B cell (primary cell): ENCODE measurements around the gene AGPAT1. TPM values are rescaled to one million over a fixed set of nuclear protein-coding genes. Genes with fewer than 3 reads are reported as not detected.

Experiments
- ATAC-seq: fragments of 200-7000 bp; cut with Tn5 transposase; one replicate; pipeline ENCODE4 v1.10.0; 2021; ENCODE audit warnings: low read depth, mild to moderate bottlenecking, moderate number of reproducible peaks, moderate library complexity
- CTCF ChIA-PET: fragments of 350-600 bp; sonication (Branson Sonifier 250); formaldehyde crosslinking; loops from one replicate; lab custom pipeline; 2021; ENCODE audit warnings: antibody characterized with exemption, inconsistent platforms; lab: Charles Lee
- POLR2A ChIA-PET: fragments of 350-600 bp; sonication (Branson Sonifier 250); formaldehyde crosslinking; loops from one replicate; lab custom pipeline; 2021; ENCODE audit warnings: antibody characterized with exemption; lab: Charles Lee
- DNase-seq: peaks from one replicate; pipeline ENCODE4 v3.0.0; 2013
- H2AFZ ChIP-seq: 2 replicates; pipeline ENCODE4 v1.6.1; 2012; ENCODE audit warnings: mild to moderate bottlenecking, low read depth, low read length; ENCODE audit not compliant: insufficient read depth, poor library complexity, severe bottlenecking
- H3K27ac ChIP-seq, 2 donors: 1 replicate in 1 of 2; 2 replicates in 1 of 2; pipeline ENCODE4 v1.5.1; 2012 to 2013; ENCODE audit warnings: low read length in 2 of 2, mild to moderate bottlenecking in 2 of 2, moderate library complexity in 1 of 2
- H3K27me3 ChIP-seq, 4 experiments: fragments of 200-600 bp in 1 of 4; sonication (generic) in 1 of 4; replicated peaks in 1 of 4; 1 replicate in 2 of 4; 2 replicates in 2 of 4; pipeline versions ENCODE4 v1.6.1 to v1.7.0; 2013 to 2016; ENCODE audit warnings: low read length in 3 of 4, mild to moderate bottlenecking in 2 of 4, mixed read lengths in 1 of 4, moderate library complexity in 1 of 4; ENCODE audit not compliant: insufficient read depth in 4 of 4, control insufficient read depth in 3 of 4; ENCODE audit errors: control extremely low read depth in 1 of 4
- H3K36me3 ChIP-seq, 2 experiments: replicated peaks in 1 of 2; 1 replicate in 1 of 2; 2 replicates in 1 of 2; pipeline versions ENCODE4 v1.6.1 to v1.7.1; 2013; ENCODE audit warnings: low read length in 1 of 2; ENCODE audit not compliant: insufficient read depth in 2 of 2, control insufficient read depth in 1 of 2; ENCODE audit errors: control extremely low read depth in 1 of 2, extremely low read depth in 1 of 2
- H3K4me1 ChIP-seq, 2 donors: fragments of 200-600 bp in 1 of 2; sonication (generic) in 1 of 2; 1 replicate in 1 of 2; 2 replicates in 1 of 2; pipeline versions ENCODE4 v1.5.1 to v1.6.1; 2013 to 2017; ENCODE audit warnings: low read length in 2 of 2; ENCODE audit not compliant: control insufficient read depth in 2 of 2, insufficient read depth in 2 of 2
- H3K4me2 ChIP-seq: replicated peaks from 2 replicates; pipeline ENCODE3; 2012; ENCODE audit warnings: mild to moderate bottlenecking, low read depth, low read length; ENCODE audit not compliant: poor library complexity, severe bottlenecking
- H3K4me3 ChIP-seq, 5 experiments: fragments of 200-600 bp in 1 of 5; sonication (generic) in 1 of 5; 1 replicate in 3 of 5; 2 replicates in 2 of 5; pipeline versions ENCODE4 v1.5.1 to v1.7.0; 2011 to 2016; ENCODE audit warnings: low read length in 4 of 5, mild to moderate bottlenecking in 4 of 5, low read depth in 2 of 5, control low read depth in 1 of 5, moderate library complexity in 1 of 5; ENCODE audit not compliant: insufficient read depth in 1 of 5; ENCODE audit errors: control extremely low read depth in 1 of 5, extremely low read depth in 1 of 5
- H3K79me2 ChIP-seq: fragments of 200-600 bp; sonication (generic); one replicate; pipeline ENCODE4 v1.6.0; 2016; ENCODE audit warnings: low read length; ENCODE audit not compliant: control insufficient read depth, insufficient read depth
- H3K9ac ChIP-seq: fragments of 200-600 bp; sonication (generic); 2 replicates; pipeline ENCODE4 v1.6.1; 2017; ENCODE audit warnings: mild to moderate bottlenecking, low read length, moderate library complexity
- H3K9me3 ChIP-seq, 3 donors: one replicate each; pipeline versions ENCODE4 v1.6.1 to v1.7.1; 2013; ENCODE audit warnings: low read length in 2 of 3; ENCODE audit not compliant: control insufficient read depth in 2 of 3, insufficient read depth in 1 of 3; ENCODE audit errors: control extremely low read depth in 1 of 3
- H4K20me1 ChIP-seq: 2 replicates; pipeline ENCODE4 v1.6.0; 2012; ENCODE audit warnings: mild to moderate bottlenecking, low read length; ENCODE audit not compliant: insufficient read depth, control insufficient read depth, poor library complexity, severe bottlenecking
- H3K27ac Mint-ChIP-seq: one replicate; pipeline ENCODE4 v1.8.0; 2021; ENCODE audit warnings: mixed read lengths
- H3K27me3 Mint-ChIP-seq: one replicate; pipeline ENCODE4 v1.8.0; 2021; ENCODE audit warnings: mixed read lengths
- H3K4me1 Mint-ChIP-seq: one replicate; pipeline ENCODE4 v1.8.0; 2021; ENCODE audit warnings: mixed read lengths
- H3K4me3 Mint-ChIP-seq: one replicate; pipeline ENCODE4 v1.8.0; 2021; ENCODE audit warnings: mixed read lengths
- H3K9me3 Mint-ChIP-seq: one replicate; pipeline ENCODE4 v1.8.0; 2022; ENCODE audit warnings: mixed read lengths; ENCODE audit not compliant: insufficient read depth
- CTCF ChIP-seq: fragments of 200-600 bp; IDR thresholded peaks from one replicate; pipeline ENCODE4 v1.8.0; 2022; ENCODE audit warnings: antibody characterized with exemption, mild to moderate bottlenecking
- EZH2 ChIP-seq: IDR thresholded peaks from 2 replicates; pipeline ENCODE4 v1.6.1; 2012; ENCODE audit warnings: borderline replicate concordance, low read depth, mild to moderate bottlenecking, moderate library complexity, low read length; ENCODE audit not compliant: insufficient read depth, poor library complexity, severe bottlenecking
- WGBS: methylation state at CpG from one replicate; pipeline ENCODE4 v1.1.5; 2013; ENCODE audit warnings: missing lambda C conversion rate; ENCODE audit not compliant: insufficient coverage; 5-methylcytosine and 5-hydroxymethylcytosine counted together
- intact Hi-C: fragments of 100-400 bp; cut with micrococcal nuclease; formaldehyde crosslinking; loops from one replicate; pipeline ENCODE4 v1.10.0; 2022
- polyA plus RNA-seq: library from polyadenylated mRNA; depleted of rRNA; stranded (reverse); fragments of >200 nt; gene quantifications from 2 replicates; pipeline ENCODE4 v1.2.3, GENCODE V29; 2012
- total RNA-seq, 2 donors: library from RNA; stranded (reverse); fragments of 120-200 nt in 1 of 2; gene quantifications; 1 replicate in 1 of 2; 2 replicates in 1 of 2; pipeline versions ENCODE4 v1.2.3 to v1.2.4, GENCODE V29; 2013 to 2022

AGPAT1 gene
- total and polyA plus RNA-seq, 2 donors (not counting 1 experiment from before 2014, with no cell fraction given), result 29.8 to 37.1 TPM

GRCh38 chr6:32156891-32157290 lies 19.0 kb downstream of the AGPAT1 start:
- Histone ChIP-seq H3K9ac (no peak overlapping the region), H3K4me1 (peaks cover 17 to 27% of the 10 kb centered on the region in 2 donors), H3K4me2 (no peak overlapping the region), H4K20me1 (no peaks in the 10 kb centered on the region), H3K36me3 (no peaks in the 10 kb centered on the region), H3K79me2 (no peaks in the 10 kb centered on the region), H3K27ac (no peak overlapping the region), H3K27me3 (peaks cover 0 to 26% (median 5%) of the 10 kb centered on the region in 4 experiments), H2AFZ (no peak overlapping the region), H3K9me3 (no peaks in the 10 kb centered on the region), H3K4me3 (no peak overlapping the region)
- Mint-ChIP-seq H3K27me3 (peaks cover 14% of the 10 kb centered on the region), H3K9me3 (no peaks in the 10 kb centered on the region), H3K27ac (no peak overlapping the region), H3K4me3 (no peak overlapping the region), H3K4me1 (peaks cover 30% of the 10 kb centered on the region)
- ChIA-PET POLR2A (no interaction called here), CTCF (no interaction called here)
- TF ChIP-seq EZH2 (no peak), CTCF (no peak)
- intact Hi-C loops, result loop anchor here (10.0 kb wide), 1 partner anchor 112 kb away; no protein-coding TSS in a partner anchor
- DNase-seq, result no peak
- no peak for ATAC-seq
- 93% methylated on average over 4 of the region's 9 CpGs for WGBS

GRCh38 chr6:32154514-32155161 lies 21.2 kb downstream of the AGPAT1 start:
- intact Hi-C loops, result loop anchor here (1.0 to 10.0 kb wide), 7 partner anchors 24 to 608 kb away; partner anchors contain the start of genes ATP6V1G2, FKBPL, NFKBIL1 and RNF5
- TF ChIP-seq EZH2 (no peak), CTCF (peak; percentile 64)
- H3K36me3 ChIP-seq, result no peaks in the 10 kb centered on the region
- H3K9me3 ChIP-seq, result peaks cover 0 to 4% (median 0%) of the 10 kb centered on the region in 3 donors
- peak overlapping the region; percentile 89 for H3K4me2 ChIP-seq
- peaks cover 44% of the 10 kb centered on the region for H3K4me1 Mint-ChIP-seq
- POLR2A ChIA-PET, result interaction anchor here (1.0 to 1.3 kb wide), 2 partner anchors 23 to 35 kb away, joined by 3 to 6 read pairs; partner anchors contain the start of gene PBX2
- peak; percentile 87 for ATAC-seq
- H3K79me2 ChIP-seq, result no peaks in the 10 kb centered on the region
- H3K27me3 ChIP-seq, result peaks cover 0 to 46% (median 15%) of the 10 kb centered on the region in 4 experiments
- H4K20me1 ChIP-seq, result no peaks in the 10 kb centered on the region
- no peak overlapping the region for H3K27ac ChIP-seq
- H3K27me3 Mint-ChIP-seq, result peaks cover 30% of the 10 kb centered on the region
- H3K27ac Mint-ChIP-seq, result peak overlapping the region; percentile 58
- DNase-seq, result peak; percentile 86
- peak overlapping the region; percentile 59 to 75 (median 68) for H3K4me3 ChIP-seq
- peak overlapping the region; percentile 99 for H3K4me3 Mint-ChIP-seq
- peak overlapping the region; percentile 69 for H3K9ac ChIP-seq
- peak overlapping the region; percentile 81 for H2AFZ ChIP-seq
- CTCF ChIA-PET, result interaction anchor here (0.6 to 1.3 kb wide), 10 partner anchors 21 to 713 kb away, joined by 3 to 11 read pairs (median 4); partner anchors contain the start of genes AGPAT1, FKBPL and GPSM3
- H3K4me1 ChIP-seq, result peaks cover 19 to 27% of the 10 kb centered on the region in 2 donors
- WGBS, result 2% methylated on average over 23 of the region's 34 CpGs
- no peaks in the 10 kb centered on the region for H3K9me3 Mint-ChIP-seq
